Hepatocyte (in vitro differentiated cells): ENCODE measurements around the gene KCNQ2. TPM values are rescaled to one million over a fixed set of nuclear protein-coding genes. Genes with fewer than 3 reads are reported as not detected.

ENCODE experiments used
- DNase-seq: peaks from one replicate; pipeline ENCODE4 v3.0.0-alpha.2; 2016; ENCODE audit warnings: low spot score
- H2AFZ ChIP-seq: fragments of 200-600 bp; sonication (generic); 2 replicates; pipeline ENCODE4 v1.6.0; 2016; ENCODE audit warnings: antibody characterized with exemption, mild to moderate bottlenecking
- H3K27ac ChIP-seq: fragments of 200-600 bp; sonication (generic); 2 replicates; pipeline ENCODE4 v1.5.1; 2016; ENCODE audit warnings: mild to moderate bottlenecking
- H3K27me3 ChIP-seq: fragments of 200-600 bp; sonication (generic); 2 replicates; pipeline ENCODE4 v1.6.1; 2016
- H3K36me3 ChIP-seq: fragments of 200-600 bp; sonication (generic); replicated peaks from 2 replicates; pipeline ENCODE4 v1.5.1; 2016; ENCODE audit warnings: low read depth; ENCODE audit not compliant: insufficient read depth
- H3K4me1 ChIP-seq: fragments of 200-600 bp; sonication (generic); 2 replicates; pipeline ENCODE4 v1.5.1; 2016; ENCODE audit warnings: mild to moderate bottlenecking, moderate library complexity; ENCODE audit not compliant: insufficient read depth
- H3K4me2 ChIP-seq: fragments of 200-600 bp; sonication (generic); 2 replicates; pipeline ENCODE4 v1.6.0; 2016
- H3K4me3 ChIP-seq: fragments of 200-600 bp; sonication (generic); 2 replicates; pipeline ENCODE4 v1.5.1; 2016; ENCODE audit warnings: mild to moderate bottlenecking
- H3K79me2 ChIP-seq: fragments of 200-600 bp; sonication (generic); 2 replicates; pipeline ENCODE4 v1.6.0; 2017; ENCODE audit warnings: mild to moderate bottlenecking
- H3K9me2 ChIP-seq: fragments of 200-600 bp; sonication (generic); replicated peaks from 2 replicates; pipeline ENCODE4 v1.6.0; 2017; ENCODE audit warnings: mild to moderate bottlenecking; ENCODE audit not compliant: insufficient read depth
- H3K9me3 ChIP-seq: fragments of 200-600 bp; sonication (generic); 2 replicates; pipeline ENCODE4 v1.5.1; 2016; ENCODE audit warnings: low read depth, mild to moderate bottlenecking
- H4K20me1 ChIP-seq: fragments of 200-600 bp; sonication (generic); 2 replicates; pipeline ENCODE4 v1.6.0; 2016; ENCODE audit warnings: mild to moderate bottlenecking; ENCODE audit not compliant: insufficient read depth, poor library complexity, severe bottlenecking
- CTCF ChIP-seq: fragments of 200-600 bp; sonication (generic); IDR thresholded peaks from 2 replicates; pipeline ENCODE4 v1.5.1; 2016; ENCODE audit warnings: antibody characterized with exemption, mild to moderate bottlenecking; ENCODE audit not compliant: poor library complexity
- EZH2 ChIP-seq: fragments of 200-600 bp; sonication (generic); IDR thresholded peaks from 2 replicates; pipeline ENCODE4 v1.6.1; 2016; ENCODE audit warnings: antibody characterized with exemption, mild to moderate bottlenecking, borderline replicate concordance
- EZH2phosphoT487 ChIP-seq: fragments of 200-600 bp; sonication (generic); IDR thresholded peaks from one replicate; pipeline ENCODE4 v1.6.1; 2018; ENCODE audit warnings: antibody characterized with exemption, mild to moderate bottlenecking, low read depth, moderate library complexity; ENCODE audit not compliant: unreplicated experiment, severe bottlenecking
- WGBS: methylation state at CpG from one replicate; pipeline ENCODE4 v1.1.6; 2016; ENCODE audit warnings: low lambda C conversion rate; ENCODE audit errors: missing lambda C conversion rate; 5-methylcytosine and 5-hydroxymethylcytosine counted together
- polyA plus RNA-seq: library from polyadenylated mRNA; unstranded; fragments of >200 nt; fragmentation: Nextera tagmentation; extraction: Ambion mirVana; gene quantifications from 2 replicates; pipeline ENCODE4 v1.2.1, GENCODE V29; 2016
- total RNA-seq: library from RNA; depleted of rRNA; stranded (reverse); fragments of >200 nt; gene quantifications from 2 replicates; pipeline ENCODE4 v1.2.3, GENCODE V29; 2014

The KCNQ2 gene
- total and polyA plus RNA-seq, 2 experiments from 2014 or later, result 3.5 to 5.4 TPM

GRCh38 chr20:63355781-63356295, 116.6 kb downstream of the KCNQ2 start:
- Histone ChIP-seq H3K79me2 (no peaks in the 10 kb centered on the region), H3K27ac (no peak overlapping the region), H3K4me3 (no peak overlapping the region), H3K4me2 (no peak overlapping the region), H4K20me1 (no peaks in the 10 kb centered on the region), H3K36me3 (no peaks in the 10 kb centered on the region), H3K27me3 (peaks cover 10% of the 10 kb centered on the region), H2AFZ (no peak overlapping the region), H3K9me2 (no peaks in the 10 kb centered on the region), H3K4me1 (no peaks in the 10 kb centered on the region), H3K9me3 (no peaks in the 10 kb centered on the region)
- DNase-seq, result no peak
- WGBS, result 88% methylated on average over 9 of the region's 11 CpGs
- no peak for TF ChIP-seq EZH2
- TF ChIP-seq CTCF, result no peak
- TF ChIP-seq EZH2phosphoT487, result no peak

- Histone ChIP-seq H3K4me3 (no peak overlapping the region), H3K4me1 (no peaks in the 10 kb centered on the region), H3K36me3 (no peaks in the 10 kb centered on the region), H3K79me2 (no peaks in the 10 kb centered on the region), H3K4me2 (no peak overlapping the region), H3K9me2 (no peaks in the 10 kb centered on the region), H4K20me1 (no peaks in the 10 kb centered on the region), H3K27ac (no peak overlapping the region), H3K27me3 (no peaks in the 10 kb centered on the region), H3K9me3 (no peaks in the 10 kb centered on the region), H2AFZ (no peak overlapping the region)
- no peak for DNase-seq
- 88% methylated on average over 23 of the region's 25 CpGs for WGBS
- TF ChIP-seq CTCF (no peak), EZH2 (no peak), EZH2phosphoT487 (no peak)
These were observed 117.7 kb downstream of the KCNQ2 start for GRCh38 chr20:63354636-63355350.

- WGBS, result 71% methylated on average over 9 of the region's 12 CpGs
- no peaks in the 10 kb centered on the region for H3K27me3 ChIP-seq
These were observed 119.6 kb downstream of the KCNQ2 start for GRCh38 chr20:63352811-63353221.

More at GRCh38 chr20:63352811-63353221, 119.6 kb downstream of the KCNQ2 start:
- no peak for DNase-seq
- Histone ChIP-seq H3K27ac (no peak overlapping the region), H3K36me3 (no peaks in the 10 kb centered on the region), H2AFZ (no peak overlapping the region), H3K4me3 (no peak overlapping the region), H3K4me1 (no peaks in the 10 kb centered on the region), H3K4me2 (no peak overlapping the region), H3K9me2 (no peaks in the 10 kb centered on the region), H3K79me2 (no peaks in the 10 kb centered on the region), H3K9me3 (no peaks in the 10 kb centered on the region), H4K20me1 (no peaks in the 10 kb centered on the region)
- TF ChIP-seq EZH2phosphoT487, result no peak
- TF ChIP-seq CTCF, result no peak
- no peak for TF ChIP-seq EZH2
